Activated CD8-positive, alpha-beta T cell treated with anti-CD3 and anti-CD28 coated beads for 36 hours (primary cell): ENCODE results near the gene HMCN1. TPM values are rescaled to one million over a fixed set of nuclear protein-coding genes. Genes with fewer than 3 reads are reported as not detected.

Experiments
- ATAC-seq: fragments of 200-7000 bp; cut with Tn5 transposase; one replicate; pipeline ENCODE4 v1.10.0; 2021; ENCODE audit warnings: mild to moderate bottlenecking, moderate library complexity
- CTCF ChIA-PET: fragments of 350-600 bp; sonication (Branson Sonifier 250); formaldehyde crosslinking; loops from one replicate; lab custom pipeline; 2021; ENCODE audit warnings: antibody characterized with exemption; lab: Charles Lee
- POLR2A ChIA-PET: fragments of 350-600 bp; sonication (Branson Sonifier 250); formaldehyde crosslinking; loops from one replicate; lab custom pipeline; 2021; ENCODE audit warnings: antibody characterized with exemption; lab: Charles Lee
- DNase-seq: peaks from one replicate; pipeline ENCODE4 v3.0.0-alpha.2; 2020
- H3K27ac Mint-ChIP-seq: one replicate; pipeline ENCODE4 v1.8.0; 2021; ENCODE audit warnings: mild to moderate bottlenecking, mixed read lengths
- H3K27me3 Mint-ChIP-seq: one replicate; pipeline ENCODE4 v1.8.0; 2021; ENCODE audit warnings: mixed read lengths
- H3K36me3 Mint-ChIP-seq: one replicate; pipeline ENCODE4 v1.8.0; 2021; ENCODE audit warnings: low read depth, mixed read lengths
- H3K4me1 Mint-ChIP-seq: one replicate; pipeline ENCODE4 v1.8.0; 2021; ENCODE audit warnings: low read depth, mixed read lengths
- H3K4me3 Mint-ChIP-seq: one replicate; pipeline ENCODE4 v1.8.0; 2021; ENCODE audit warnings: mild to moderate bottlenecking, moderate library complexity, mixed read lengths
- H3K9me3 Mint-ChIP-seq: one replicate; pipeline ENCODE4 v1.8.0; 2021; ENCODE audit warnings: mixed read lengths
- CTCF ChIP-seq: fragments of 200-600 bp; IDR thresholded peaks from one replicate; pipeline ENCODE4 v1.8.0; 2022; ENCODE audit warnings: antibody characterized with exemption, mild to moderate bottlenecking
- intact Hi-C: fragments of 100-400 bp; cut with micrococcal nuclease; formaldehyde crosslinking; loops from one replicate; pipeline ENCODE4 v1.10.0; 2022
- total RNA-seq, 2 experiments: library from RNA; stranded (reverse); gene quantifications; one replicate each; pipeline ENCODE4 v1.2.3, GENCODE V29; 2021

HMCN1 gene
- total RNA-seq, 2 experiments from 2014 or later = not detected

GRCh38 chr1:185850366-185850765, 116.2 kb downstream of the HMCN1 start:
- CTCF ChIA-PET = no interaction called here
- Mint-ChIP-seq H3K4me3 (no peak overlapping the region), H3K27ac (no peak overlapping the region), H3K27me3 (peaks cover 3% of the 10 kb centered on the region), H3K9me3 (no peaks in the 10 kb centered on the region), H3K36me3 (no peaks in the 10 kb centered on the region), H3K4me1 (no peaks in the 10 kb centered on the region)
- no peak for DNase-seq
- no peak for ATAC-seq
- no peak for TF ChIP-seq CTCF
- POLR2A ChIA-PET = no interaction called here
- intact Hi-C loops = no loop called here

- Mint-ChIP-seq H3K9me3 (no peaks in the 10 kb centered on the region), H3K36me3 (no peaks in the 10 kb centered on the region), H3K27me3 (peaks cover 3% of the 10 kb centered on the region), H3K4me3 (no peak overlapping the region), H3K27ac (no peak overlapping the region), H3K4me1 (no peaks in the 10 kb centered on the region)
- CTCF ChIA-PET = no interaction called here
- intact Hi-C loops = no loop called here
- POLR2A ChIA-PET = no interaction called here
- TF ChIP-seq CTCF = no peak
- DNase-seq (no peak), ATAC-seq (no peak)
These were observed 119.5 kb downstream of the HMCN1 start for GRCh38 chr1:185853739-185854138.

GRCh38 chr1:185856482-185856881, 122.3 kb downstream of the HMCN1 start:
- TF ChIP-seq CTCF = no peak
- Mint-ChIP-seq H3K9me3 (no peaks in the 10 kb centered on the region), H3K4me3 (no peak overlapping the region), H3K36me3 (no peaks in the 10 kb centered on the region), H3K27me3 (peaks cover 3% of the 10 kb centered on the region), H3K27ac (no peak overlapping the region), H3K4me1 (no peaks in the 10 kb centered on the region)
- no peak for ATAC-seq
- no peak for DNase-seq
- POLR2A ChIA-PET = no interaction called here
- CTCF ChIA-PET = no interaction called here
- intact Hi-C loops = no loop called here

- H3K4me3 Mint-ChIP-seq = no peak overlapping the region
- no peak for ATAC-seq
- DNase-seq = no peak
- H3K4me1 Mint-ChIP-seq = no peaks in the 10 kb centered on the region
- ChIA-PET POLR2A (no interaction called here), CTCF (no interaction called here)
- intact Hi-C loops = no loop called here
- H3K36me3 Mint-ChIP-seq = no peaks in the 10 kb centered on the region
- TF ChIP-seq CTCF = no peak
- H3K9me3 Mint-ChIP-seq = no peaks in the 10 kb centered on the region
- H3K27ac Mint-ChIP-seq = no peak overlapping the region
- H3K27me3 Mint-ChIP-seq = peaks cover 3% of the 10 kb centered on the region
These were observed 123.3 kb downstream of the HMCN1 start for GRCh38 chr1:185857442-185857841.

- CTCF ChIA-PET = no interaction called here
- intact Hi-C loops = no loop called here
- Mint-ChIP-seq H3K4me3 (no peak overlapping the region), H3K27me3 (peaks cover 3% of the 10 kb centered on the region), H3K9me3 (no peaks in the 10 kb centered on the region), H3K27ac (no peak overlapping the region), H3K4me1 (no peaks in the 10 kb centered on the region), H3K36me3 (no peaks in the 10 kb centered on the region)
- POLR2A ChIA-PET = no interaction called here
- TF ChIP-seq CTCF = no peak
- ATAC-seq (no peak), DNase-seq (no peak)
These were observed 126.1 kb downstream of the HMCN1 start for GRCh38 chr1:185860311-185860710.
